Adrenal gland (tissue), 12 donors: ENCODE results near the gene RIPOR1. TPM values are rescaled to one million over a fixed set of nuclear protein-coding genes. Genes with fewer than 3 reads are reported as not detected.
A peak's percentile ranks its signal among the peaks of the same experiment; 100 is the strongest.

Experiments used
- DNase-seq, 7 donors: peaks; one replicate each; pipeline ENCODE4 v3.0.0-alpha.2; 2019 to 2020
- H3K27ac ChIP-seq, 5 donors: fragments of 200-600 bp; sonication (generic) in 4 of 5; 1 replicate in 3 of 5; 2 replicates in 2 of 5; pipeline versions ENCODE4 v1.5.1 to v1.8.0; 2016 to 2020; ENCODE audit warnings: mild to moderate bottlenecking in 1 of 5
- H3K27me3 ChIP-seq: fragments of 200-600 bp; 2 replicates; pipeline ENCODE4 v1.8.0; 2021
- H3K36me3 ChIP-seq, 2 donors: fragments of 200-600 bp; replicated peaks in 1 of 2; 1 replicate in 1 of 2; 2 replicates in 1 of 2; pipeline versions ENCODE4 v1.5.1 to v1.8.0; 2018 to 2022
- H3K4me1 ChIP-seq, 2 donors: fragments of 200-600 bp; replicated peaks in 1 of 2; 1 replicate in 1 of 2; 2 replicates in 1 of 2; pipeline versions ENCODE4 v1.5.1 to v1.8.0; 2018 to 2021
- H3K4me3 ChIP-seq, 4 donors: fragments of 200-600 bp; sonication (generic) in 3 of 4; one replicate each; pipeline ENCODE4 v1.5.1; 2016 to 2018
- H3K9me3 ChIP-seq, 3 donors: fragments of 200-600 bp; sonication (generic) in 1 of 3; replicated peaks in 1 of 3; 1 replicate in 2 of 3; 2 replicates in 1 of 3; pipeline versions ENCODE4 v1.5.1 to v1.8.0; 2016 to 2021
- POLR2A ChIP-seq, 2 donors: fragments of 450-650 bp; IDR thresholded peaks; one replicate each; pipeline ENCODE4 v1.6.1; 2017; ENCODE audit warnings: antibody characterized with exemption in 2 of 2, mild to moderate bottlenecking in 2 of 2, moderate library complexity in 1 of 2
- WGBS, 4 donors: extraction: QIAGEN DNeasy Blood & Tissue Kit in 2 of 4; methylation state at CpG; one replicate each; pipeline versions ENCODE4 v1.1.5 to v1.1.7; 2013 to 2017; 5-methylcytosine and 5-hydroxymethylcytosine counted together
- intact Hi-C, 2 donors: fragments of 100-400 bp; cut with DNase I; formaldehyde crosslinking; loops; one replicate each; pipeline versions ENCODE4 v1.14.1 to v1.15.0; 2022 to 2023
- polyA plus RNA-seq, 3 donors: library from polyadenylated mRNA; stranded (reverse); fragments of 200-250 nt in 2 of 3; fragments of 350-450 nt in 1 of 3; fragmentation: Illumina TruSeq in 1 of 3; extraction: RNeasy Lipid Tissue Mini Kit (QIAGEN cat#74804) in 1 of 3; gene quantifications; one replicate each; pipeline ENCODE4 v1.2.3, GENCODE V29; 2013 to 2014
- small RNA-seq, 2 donors: library from RNA; depleted of rRNA; stranded (forward); fragments of <200 nt; gene quantifications; one replicate each; pipeline ENCODE3, GENCODE V24; 2016
- total RNA-seq, 9 donors: library from RNA; depleted of rRNA in 4 of 9; stranded (reverse); fragments of >200 nt in 4 of 9; fragments of 120-200 nt in 1 of 9; fragmentation: NEBNext Ultra II Directional in 1 of 9; extraction: Animal tissue kit (Norgen Biotek cat#: 25700) in 1 of 9; gene quantifications; one replicate each; pipeline versions ENCODE4 v1.1.0 to v1.2.4, GENCODE V29; 2013 to 2023
- TF ChIP-seq, protein P1 (sequence below), 6 experiments: fragments of 450-650 bp in 4 of 6; fragments of 200-600 bp in 2 of 6; sonication (generic) in 1 of 6; IDR thresholded peaks; 1 replicate in 5 of 6; 2 replicates in 1 of 6; pipeline versions ENCODE4 v1.5.1 to v1.8.0; 2016 to 2021; ENCODE audit warnings: antibody characterized with exemption in 6 of 6, mild to moderate bottlenecking in 2 of 6, moderate library complexity in 1 of 6
- donor health status: healthy with polysubstance abuse.
- donor health status: Bipolar disorder and iron deficiency.
- donor health status: DM: yes; HTN: yes; CAD: no.
- donor health status: DM: no; HTN: no; CAD: no.
- donor health status: DM: no; HTN: no; CAD: no.
- donor health status: DM: yes; HTN: yes; CAD: no.

RIPOR1 gene
- total and polyA plus RNA-seq, 12 donors, result 8.1 to 168 (median 57.7) TPM

DNA sequence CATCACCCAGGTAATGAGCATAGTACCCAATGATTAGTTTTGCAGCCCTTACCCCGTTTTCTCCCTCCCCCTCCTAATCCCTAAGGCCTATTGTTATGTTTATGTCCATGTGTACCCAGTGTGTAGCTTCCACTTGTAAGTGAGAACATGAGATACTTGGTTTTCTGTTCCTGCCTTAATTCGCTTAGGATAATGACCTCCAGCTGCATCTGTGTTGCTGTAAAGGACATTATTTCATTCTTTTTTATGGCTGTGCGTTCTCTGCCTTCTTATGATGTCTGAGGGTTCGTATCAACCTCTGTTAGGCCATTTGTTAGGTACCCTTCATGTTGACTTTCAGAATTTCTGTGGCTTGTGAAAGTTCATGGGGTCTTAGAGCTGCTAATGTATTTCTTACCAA lies 64.7 kb downstream of the RIPOR1 start:
- Histone ChIP-seq H3K4me3 (no peak overlapping the region), H3K36me3 (no peaks in the 10 kb centered on the region), H3K9me3 (no peaks in the 10 kb centered on the region), H3K27ac (no peak overlapping the region), H3K27me3 (no peaks in the 10 kb centered on the region), H3K4me1 (peaks cover 11 to 14% of the 10 kb centered on the region in 2 donors)
- WGBS, 4 donors, result 80 to 89% (median 87%) methylated on average over 4 of the region's 4 CpGs
- TF ChIP-seq POLR2A (IDR thresholded peaks at IDR 0.05), result no peak
- TF ChIP-seq, protein P1, sequence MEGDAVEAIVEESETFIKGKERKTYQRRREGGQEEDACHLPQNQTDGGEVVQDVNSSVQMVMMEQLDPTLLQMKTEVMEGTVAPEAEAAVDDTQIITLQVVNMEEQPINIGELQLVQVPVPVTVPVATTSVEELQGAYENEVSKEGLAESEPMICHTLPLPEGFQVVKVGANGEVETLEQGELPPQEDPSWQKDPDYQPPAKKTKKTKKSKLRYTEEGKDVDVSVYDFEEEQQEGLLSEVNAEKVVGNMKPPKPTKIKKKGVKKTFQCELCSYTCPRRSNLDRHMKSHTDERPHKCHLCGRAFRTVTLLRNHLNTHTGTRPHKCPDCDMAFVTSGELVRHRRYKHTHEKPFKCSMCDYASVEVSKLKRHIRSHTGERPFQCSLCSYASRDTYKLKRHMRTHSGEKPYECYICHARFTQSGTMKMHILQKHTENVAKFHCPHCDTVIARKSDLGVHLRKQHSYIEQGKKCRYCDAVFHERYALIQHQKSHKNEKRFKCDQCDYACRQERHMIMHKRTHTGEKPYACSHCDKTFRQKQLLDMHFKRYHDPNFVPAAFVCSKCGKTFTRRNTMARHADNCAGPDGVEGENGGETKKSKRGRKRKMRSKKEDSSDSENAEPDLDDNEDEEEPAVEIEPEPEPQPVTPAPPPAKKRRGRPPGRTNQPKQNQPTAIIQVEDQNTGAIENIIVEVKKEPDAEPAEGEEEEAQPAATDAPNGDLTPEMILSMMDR (IDR thresholded peaks at IDR 0.05), result no peak
- no peak for DNase-seq
- intact Hi-C loops, result no loop called here

DNA sequence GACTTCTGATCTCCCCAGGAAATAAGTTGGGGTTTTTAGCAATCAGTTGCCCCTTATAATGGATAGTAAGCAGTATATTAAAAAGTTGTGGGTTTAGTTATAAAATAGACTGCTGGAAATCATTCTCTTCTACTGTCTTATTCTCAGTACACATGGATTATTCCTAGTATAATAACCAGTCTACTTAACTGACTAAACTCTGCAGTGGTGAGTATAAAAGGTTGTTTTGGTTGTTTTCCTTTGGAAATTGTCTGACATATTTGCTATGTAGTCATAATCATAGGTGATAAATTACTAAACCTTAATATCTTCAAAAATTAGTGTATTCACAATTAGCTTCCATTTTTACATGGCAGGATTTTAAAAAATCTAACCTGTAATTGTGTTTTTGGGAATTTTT lies 65.1 kb downstream of the RIPOR1 start:
- Histone ChIP-seq H3K9me3 (no peaks in the 10 kb centered on the region), H3K36me3 (no peaks in the 10 kb centered on the region), H3K27me3 (no peaks in the 10 kb centered on the region), H3K4me3 (no peak overlapping the region), H3K4me1 (peaks cover 11 to 14% of the 10 kb centered on the region in 2 donors), H3K27ac (no peak overlapping the region)
- TF ChIP-seq, protein P1 (IDR thresholded peaks at IDR 0.05), result no peak
- no peak for TF ChIP-seq POLR2A (IDR thresholded peaks at IDR 0.05)
- no peak for DNase-seq
- intact Hi-C loops, result no loop called here

DNA sequence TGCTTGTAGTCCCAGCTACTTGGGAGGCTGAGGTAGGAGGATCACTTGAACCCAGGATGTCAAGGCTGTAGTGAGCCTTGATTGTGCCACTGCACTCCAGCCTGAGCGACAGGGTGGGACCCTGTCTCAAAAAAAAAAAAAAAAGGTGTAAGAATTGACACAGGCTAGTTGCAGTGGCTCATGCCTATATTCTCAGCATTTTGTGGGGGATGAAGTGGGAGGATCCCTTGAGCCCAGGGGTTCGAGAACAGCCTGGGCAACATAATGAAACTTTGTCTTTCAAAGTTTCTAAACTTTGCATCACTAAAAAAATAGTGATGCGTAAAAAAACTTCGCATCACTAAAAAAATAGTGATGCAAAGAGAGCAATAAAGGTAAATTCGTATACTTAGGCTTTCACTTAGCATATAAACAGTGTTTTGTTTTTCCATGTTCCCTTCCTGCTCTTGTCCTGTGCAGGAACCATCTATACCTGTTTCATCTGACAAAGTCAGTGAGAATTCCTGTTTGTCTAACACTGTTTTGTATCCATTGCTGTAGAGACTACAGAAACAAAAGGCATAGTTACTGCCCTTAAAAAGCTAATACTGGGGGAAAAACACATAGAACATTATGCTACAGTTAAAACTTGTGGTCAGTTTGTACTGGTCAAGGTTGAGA lies 65.8 kb downstream of the RIPOR1 start:
- Histone ChIP-seq H3K36me3 (no peaks in the 10 kb centered on the region), H3K27me3 (no peaks in the 10 kb centered on the region), H3K9me3 (no peaks in the 10 kb centered on the region), H3K4me3 (no peak overlapping the region), H3K27ac (peak overlapping the region in 1 of 5 donors; percentile 44), H3K4me1 (peaks cover 11 to 14% of the 10 kb centered on the region in 2 donors)
- TF ChIP-seq, protein P1 (IDR thresholded peaks at IDR 0.05), result no peak
- TF ChIP-seq POLR2A (IDR thresholded peaks at IDR 0.05), result no peak
- intact Hi-C loops, result no loop called here
- 91 to 96% (median 93%) methylated on average over 5 of the region's 5 CpGs for WGBS, 4 donors
- no peak for DNase-seq

DNA sequence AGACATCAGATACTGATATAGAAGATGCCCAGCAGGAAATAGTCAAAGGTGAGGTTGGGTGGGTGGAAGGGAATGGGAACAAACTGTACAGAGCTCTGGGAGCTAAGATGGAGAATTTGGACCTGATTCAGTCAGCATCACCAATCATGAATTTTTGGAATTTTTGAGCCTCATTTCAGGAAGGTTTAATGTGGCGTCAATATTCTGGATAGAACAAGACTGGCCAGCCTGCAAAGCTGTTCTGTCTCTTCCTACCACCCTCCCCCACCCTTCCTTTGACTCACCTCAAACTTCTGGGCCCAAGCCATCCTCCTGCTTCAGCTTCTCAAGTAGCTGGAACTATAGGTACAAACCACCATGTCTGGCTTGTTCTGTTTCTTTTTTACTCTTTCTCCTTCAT lies 66.3 kb downstream of the RIPOR1 start:
- peak overlapping the region in 2 of 5 donors; percentile 42 to 44 for H3K27ac ChIP-seq
- 44 to 67% (median 53%) methylated on average over 1 of the region's 1 CpG for WGBS, 4 donors
- TF ChIP-seq POLR2A (IDR thresholded peaks at IDR 0.05), result no peak
- TF ChIP-seq, protein P1 (IDR thresholded peaks at IDR 0.05), result no peak
- H3K4me1 ChIP-seq, result peaks cover 11 to 14% of the 10 kb centered on the region in 2 donors
- intact Hi-C loops, result no loop called here
- H3K9me3 ChIP-seq, result no peaks in the 10 kb centered on the region
- peak in 4 of 7 donors; percentile 38 to 51 (median 44) for DNase-seq
- no peaks in the 10 kb centered on the region for H3K36me3 ChIP-seq
- H3K4me3 ChIP-seq, result no peak overlapping the region
- no peaks in the 10 kb centered on the region for H3K27me3 ChIP-seq

Small RNAs within 50 kb of the gene (small RNA-seq; reads per million reads assigned to genes)
- 0 reads per million in 2 donors for gene AC027682.3

Other genes with a start within 250 kb of the RIPOR1 start
- 10 to 100 TPM in 5 of 9 donors, 1 to 10 TPM in 4; 4.1 to 25.7 (median 10.1) TPM for gene PLEKHG4, start 249.3 kb upstream of the RIPOR1 start, total RNA-seq
- gene PLEKHG4, start 249.3 kb upstream of the RIPOR1 start, polyA plus RNA-seq, result 10 to 100 TPM in 2 of 3 donors, 1 to 10 TPM in 1; 4.5 to 48.7 (median 27.5) TPM
- 1 to 10 TPM in 1 of 9 donors, under 1 TPM in 1, not detected in 7; 0.04 to 3.2 TPM for gene KCTD19, start 202.1 kb upstream of the RIPOR1 start, total RNA-seq
- under 1 TPM; 0.07 to 0.80 (median 0.18) TPM for gene KCTD19, start 202.1 kb upstream of the RIPOR1 start, polyA plus RNA-seq
- 1 to 10 TPM in 1 of 9 donors, under 1 TPM in 3, not detected in 5; 0.15 to 4.7 (median 0.52) TPM for gene LRRC36, start 202.0 kb upstream of the RIPOR1 start, total RNA-seq
- 1 to 10 TPM in 1 of 3 donors, under 1 TPM in 2; 0.24 to 1.9 (median 0.61) TPM for gene LRRC36, start 202.0 kb upstream of the RIPOR1 start, polyA plus RNA-seq
- gene TPPP3, start 135.3 kb upstream of the RIPOR1 start, total RNA-seq, result 10 to 100 TPM in 1 of 9 donors, 1 to 10 TPM in 7, not detected in 1; 1.1 to 12.8 (median 3.4) TPM
- 10 to 100 TPM in 2 of 3 donors, 1 to 10 TPM in 1; 9.4 to 22.7 (median 16.6) TPM for gene TPPP3, start 135.3 kb upstream of the RIPOR1 start, polyA plus RNA-seq
- gene ZDHHC1, start 112.4 kb upstream of the RIPOR1 start, total RNA-seq, result 10 to 100 TPM in 8 of 9 donors, 1 to 10 TPM in 1; 4.2 to 30.0 (median 13.6) TPM
- 1 to 10 TPM; 1.3 to 8.5 (median 7.9) TPM for gene ZDHHC1, start 112.4 kb upstream of the RIPOR1 start, polyA plus RNA-seq
- gene HSD11B2, start 97.7 kb upstream of the RIPOR1 start, total RNA-seq, result 10 to 100 TPM in 2 of 9 donors, 1 to 10 TPM in 6, under 1 TPM in 1; 0.69 to 12.3 (median 6.2) TPM
- gene HSD11B2, start 97.7 kb upstream of the RIPOR1 start, polyA plus RNA-seq, result 1 to 10 TPM; 1.8 to 3.7 (median 3.5) TPM
- gene ATP6V0D1, start 47.7 kb upstream of the RIPOR1 start, total RNA-seq, result 100 to 1,000 TPM; 114 to 244 (median 167) TPM
- 100 to 1,000 TPM in 1 of 3 donors, 10 to 100 TPM in 2; 24.1 to 186 (median 31.9) TPM for gene ATP6V0D1, start 47.7 kb upstream of the RIPOR1 start, polyA plus RNA-seq
- 10 to 100 TPM in 4 of 9 donors, 1 to 10 TPM in 5; 3.1 to 98.1 (median 8.0) TPM for gene AGRP, start 45.3 kb upstream of the RIPOR1 start, total RNA-seq
- 10 to 100 TPM in 2 of 3 donors, 1 to 10 TPM in 1; 2.9 to 56.7 (median 52.0) TPM for gene AGRP, start 45.3 kb upstream of the RIPOR1 start, polyA plus RNA-seq
- gene CTCF, start 33.7 kb downstream of the RIPOR1 start, total RNA-seq, result 10 to 100 TPM; 24.8 to 53.5 (median 30.7) TPM
- gene CTCF, start 33.7 kb downstream of the RIPOR1 start, polyA plus RNA-seq, result 10 to 100 TPM; 18.4 to 34.6 (median 27.4) TPM
- 1 to 10 TPM in 5 of 9 donors, under 1 TPM in 4; 0.24 to 2.5 (median 1.0) TPM for gene CARMIL2, start 116.3 kb downstream of the RIPOR1 start, total RNA-seq
- gene CARMIL2, start 116.3 kb downstream of the RIPOR1 start, polyA plus RNA-seq, result 10 to 100 TPM in 1 of 3 donors, 1 to 10 TPM in 1, under 1 TPM in 1; 0.35 to 18.5 (median 4.1) TPM
- 10 to 100 TPM in 8 of 9 donors, 1 to 10 TPM in 1; 9.2 to 47.0 (median 18.7) TPM for gene ACD, start 131.4 kb downstream of the RIPOR1 start, total RNA-seq
- gene ACD, start 131.4 kb downstream of the RIPOR1 start, polyA plus RNA-seq, result 10 to 100 TPM in 2 of 3 donors, 1 to 10 TPM in 1; 7.3 to 26.5 (median 24.3) TPM
- 10 to 100 TPM in 4 of 9 donors, 1 to 10 TPM in 5; 1.9 to 49.1 (median 9.3) TPM for gene PARD6A, start 132.1 kb downstream of the RIPOR1 start, total RNA-seq
- 1 to 10 TPM; 1.5 to 9.3 (median 6.7) TPM for gene PARD6A, start 132.1 kb downstream of the RIPOR1 start, polyA plus RNA-seq
- gene ENKD1, start 137.9 kb downstream of the RIPOR1 start, total RNA-seq, result 10 to 100 TPM in 8 of 9 donors, 1 to 10 TPM in 1; 8.8 to 69.8 (median 18.1) TPM
- gene ENKD1, start 137.9 kb downstream of the RIPOR1 start, polyA plus RNA-seq, result 100 to 1,000 TPM in 1 of 3 donors, 10 to 100 TPM in 1, 1 to 10 TPM in 1; 3.0 to 113 (median 72.5) TPM
- gene C16orf86, start 138.0 kb downstream of the RIPOR1 start, total RNA-seq, result 10 to 100 TPM in 4 of 9 donors, 1 to 10 TPM in 5; 4.1 to 17.9 (median 7.8) TPM
- gene C16orf86, start 138.0 kb downstream of the RIPOR1 start, polyA plus RNA-seq, result 10 to 100 TPM in 1 of 3 donors, 1 to 10 TPM in 1, under 1 TPM in 1; 0.57 to 14.4 (median 8.2) TPM
- gene GFOD2, start 190.5 kb downstream of the RIPOR1 start, total RNA-seq, result 10 to 100 TPM; 14.2 to 43.5 (median 17.8) TPM
- 10 to 100 TPM; 16.0 to 16.7 (median 16.7) TPM for gene GFOD2, start 190.5 kb downstream of the RIPOR1 start, polyA plus RNA-seq